Measurements from ENCODE around the gene ZCCHC14.

ZCCHC14 gene

GRCh38 chr16:87372305-87372704 lies 120.5 kb downstream of the ZCCHC14 start:
- no peak overlapping the region for H3K27ac ChIP-seq (replicated peaks)
- H3K4me3 ChIP-seq (replicated peaks; ENCODE audit: insufficient read depth, low read length) = no peak overlapping the region
- H3K27me3 ChIP-seq (ENCODE audit: insufficient read depth, poor library complexity, severe bottlenecking) = no peaks in the 10 kb centered on the region
- TF ChIP-seq POLR2AphosphoS5 (IDR thresholded peaks at IDR 0.05; ENCODE audit: low read depth) (no peak), GABPA (IDR thresholded peaks at IDR 0.05; ENCODE audit: low read depth) (no peak), REST (IDR thresholded peaks at IDR 0.05; ENCODE audit: insufficient replicate concordance, low read depth) (no peak), CTCF (IDR thresholded peaks at IDR 0.05; ENCODE audit: insufficient read depth, low read length) (no peak), SPI1 (IDR thresholded peaks at IDR 0.05; ENCODE audit: borderline replicate concordance, low read depth) (no peak)
- DNase-seq (ENCODE audit: low read depth in 1 of 2, low spot score in 1 of 2) = no peak

DNA sequence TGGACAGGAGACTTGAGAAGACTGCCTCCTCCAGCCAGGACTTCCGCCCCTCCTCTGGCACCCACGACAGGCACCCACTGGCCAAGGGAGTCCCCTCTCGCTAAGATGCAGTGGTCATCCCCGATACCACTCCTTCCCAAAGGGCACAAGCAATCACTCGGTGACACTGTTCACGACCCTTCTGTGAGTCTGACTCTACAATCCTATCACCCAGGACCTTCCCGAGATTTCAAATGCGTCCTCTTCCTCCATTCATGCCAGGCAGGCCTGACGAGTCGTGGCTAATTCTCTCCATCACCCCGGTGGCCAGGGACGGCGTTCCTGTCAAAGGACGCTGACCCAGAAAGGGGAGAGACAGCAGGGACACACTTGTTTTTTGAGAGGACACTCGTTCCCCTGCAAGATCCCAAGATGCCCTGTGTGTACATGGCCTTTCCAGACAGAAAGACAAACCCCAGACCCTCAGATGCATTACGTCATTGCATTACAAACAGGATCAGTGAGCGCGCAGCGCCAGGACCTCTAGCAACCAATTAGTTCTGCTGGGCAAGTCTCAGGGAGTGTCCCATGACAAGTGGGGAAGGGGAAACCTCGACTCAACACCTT lies 121.5 kb downstream of the ZCCHC14 start:
- no peaks in the 10 kb centered on the region for H3K27me3 ChIP-seq (ENCODE audit: insufficient read depth, poor library complexity, severe bottlenecking)
- DNase-seq (ENCODE audit: low read depth in 1 of 2, low spot score in 1 of 2) = no peak
- no peak overlapping the region for H3K4me3 ChIP-seq (replicated peaks; ENCODE audit: insufficient read depth, low read length)
- TF ChIP-seq CTCF (IDR thresholded peaks at IDR 0.05; ENCODE audit: insufficient read depth, low read length) = no peak
- TF ChIP-seq GABPA (IDR thresholded peaks at IDR 0.05; ENCODE audit: low read depth) = no peak
- no peak for TF ChIP-seq SPI1 (IDR thresholded peaks at IDR 0.05; ENCODE audit: borderline replicate concordance, low read depth)
- no peak for TF ChIP-seq REST (IDR thresholded peaks at IDR 0.05; ENCODE audit: insufficient replicate concordance, low read depth)
- TF ChIP-seq POLR2AphosphoS5 (IDR thresholded peaks at IDR 0.05; ENCODE audit: low read depth) = no peak
- no peak overlapping the region for H3K27ac ChIP-seq (replicated peaks)

GRCh38 chr16:87369796-87370719 lies 122.8 kb downstream of the ZCCHC14 start:
- H3K27me3 ChIP-seq (ENCODE audit: insufficient read depth, poor library complexity, severe bottlenecking) = no peaks in the 10 kb centered on the region
- no peak overlapping the region for H3K4me3 ChIP-seq (replicated peaks; ENCODE audit: insufficient read depth, low read length)
- TF ChIP-seq POLR2AphosphoS5 (IDR thresholded peaks at IDR 0.05; ENCODE audit: low read depth) = no peak
- no peak for TF ChIP-seq SPI1 (IDR thresholded peaks at IDR 0.05; ENCODE audit: borderline replicate concordance, low read depth)
- no peak for TF ChIP-seq GABPA (IDR thresholded peaks at IDR 0.05; ENCODE audit: low read depth)
- TF ChIP-seq REST (IDR thresholded peaks at IDR 0.05; ENCODE audit: insufficient replicate concordance, low read depth) = no peak
- TF ChIP-seq CTCF (IDR thresholded peaks at IDR 0.05; ENCODE audit: insufficient read depth, low read length) = no peak
- no peak for DNase-seq (ENCODE audit: low read depth in 1 of 2, low spot score in 1 of 2)
- H3K27ac ChIP-seq (replicated peaks) = no peak overlapping the region
